Neuronal stem cell (in vitro differentiated cells): ENCODE results near the gene PLXNA4.
A peak's percentile ranks its signal among the peaks of the same experiment; 100 is the strongest.

Experiments
- DNase-seq: peaks from one replicate; pipeline ENCODE4 v3.0.0-alpha.2; 2013; ENCODE audit warnings: low spot score
- H2AFZ ChIP-seq: one replicate; pipeline ENCODE4 v1.6.1; 2013; ENCODE audit warnings: mild to moderate bottlenecking, low read length, inconsistent platforms
- H2AK5ac ChIP-seq: 2 replicates; pipeline ENCODE4 v1.6.1; 2013; ENCODE audit warnings: low read depth, mild to moderate bottlenecking, inconsistent platforms, low read length, moderate library complexity, mixed read lengths
- H2BK120ac ChIP-seq: 2 replicates; pipeline ENCODE4 v1.6.1; 2013; ENCODE audit warnings: low read depth, mild to moderate bottlenecking, inconsistent platforms, low read length, moderate library complexity, mixed read lengths
- H2BK12ac ChIP-seq: one replicate; pipeline ENCODE4 v1.6.1; 2013; ENCODE audit warnings: low read length, inconsistent platforms
- H2BK15ac ChIP-seq: 2 replicates; pipeline ENCODE4 v1.6.1; 2013; ENCODE audit warnings: mild to moderate bottlenecking, low read length, inconsistent platforms, mixed read lengths
- H2BK5ac ChIP-seq: one replicate; pipeline ENCODE4 v1.6.1; 2013; ENCODE audit warnings: inconsistent platforms, mild to moderate bottlenecking, low read length, moderate library complexity
- H3K14ac ChIP-seq: one replicate; pipeline ENCODE4 v1.6.1; 2013; ENCODE audit warnings: low read length, inconsistent platforms
- H3K18ac ChIP-seq: 2 replicates; pipeline ENCODE4 v1.6.1; 2013; ENCODE audit warnings: low read length, inconsistent platforms
- H3K23ac ChIP-seq: 2 replicates; pipeline ENCODE4 v1.6.1; 2013; ENCODE audit warnings: low read depth, mild to moderate bottlenecking, mixed read lengths, low read length, inconsistent platforms; ENCODE audit not compliant: poor library complexity
- H3K27ac ChIP-seq: replicated peaks from 3 replicates; pipeline ENCODE4 v1.5.1; 2013; ENCODE audit warnings: low read length, inconsistent platforms
- H3K27me3 ChIP-seq, 3 experiments: 2 replicates each; pipeline ENCODE4 v1.6.1; 2013; ENCODE audit warnings: low read length in 3 of 3, mild to moderate bottlenecking in 2 of 3, inconsistent platforms in 1 of 3, low read depth in 1 of 3, mixed read lengths in 1 of 3, moderate library complexity in 1 of 3; ENCODE audit not compliant: control insufficient read depth in 3 of 3, insufficient read depth in 3 of 3
- H3K36me3 ChIP-seq, 2 donors: replicated peaks in 1 of 2; 2 replicates each; pipeline ENCODE4 v1.6.1; 2013; ENCODE audit warnings: low read length in 2 of 2; ENCODE audit not compliant: control insufficient read depth in 2 of 2, insufficient read depth in 2 of 2
- H3K4ac ChIP-seq: 2 replicates; pipeline ENCODE4 v1.6.1; 2013; ENCODE audit warnings: inconsistent platforms, mild to moderate bottlenecking, low read length, moderate library complexity
- H3K4me1 ChIP-seq, 2 donors: 1 replicate in 1 of 2; 2 replicates in 1 of 2; pipeline ENCODE4 v1.6.1; 2013; ENCODE audit warnings: low read length in 2 of 2, low read depth in 1 of 2; ENCODE audit not compliant: control insufficient read depth in 2 of 2, insufficient read depth in 1 of 2
- H3K4me2 ChIP-seq: one replicate; pipeline ENCODE4 v1.6.1; 2013; ENCODE audit warnings: mild to moderate bottlenecking, low read length, inconsistent platforms; ENCODE audit not compliant: insufficient read depth, poor library complexity, severe bottlenecking
- H3K4me3 ChIP-seq, 2 donors: 2 replicates each; pipeline ENCODE4 v1.5.1; 2013; ENCODE audit warnings: low read length in 2 of 2, mild to moderate bottlenecking in 2 of 2, inconsistent platforms in 1 of 2, moderate library complexity in 1 of 2
- H3K79me1 ChIP-seq: one replicate; pipeline ENCODE4 v1.6.1; 2013; ENCODE audit warnings: low read depth, mild to moderate bottlenecking, inconsistent platforms, low read length, moderate library complexity
- H3K9ac ChIP-seq: one replicate; pipeline ENCODE4 v1.6.1; 2013; ENCODE audit warnings: mild to moderate bottlenecking, low read depth, low read length, inconsistent platforms; ENCODE audit not compliant: poor library complexity
- H3K9me3 ChIP-seq, 2 donors: replicated peaks in 1 of 2; 2 replicates each; pipeline versions ENCODE3 to v1.6.1; 2013; ENCODE audit warnings: low read length in 2 of 2, mild to moderate bottlenecking in 2 of 2, inconsistent platforms in 1 of 2, low read depth in 1 of 2, mixed read lengths in 1 of 2, moderate library complexity in 1 of 2; ENCODE audit not compliant: control insufficient read depth in 2 of 2, insufficient read depth in 1 of 2
- H4K8ac ChIP-seq: one replicate; pipeline ENCODE4 v1.6.1; 2013; ENCODE audit warnings: low read depth, mild to moderate bottlenecking, inconsistent platforms, low read length, moderate library complexity
- H4K91ac ChIP-seq: one replicate; pipeline ENCODE4 v1.6.1; 2013; ENCODE audit warnings: low read length, low read depth, mild to moderate bottlenecking, inconsistent platforms; ENCODE audit not compliant: poor library complexity
- WGBS, 2 donors: extraction: QIAGEN DNeasy Blood & Tissue Kit; methylation state at CpG; one replicate each; pipeline ENCODE4 v1.1.7; 2013; ENCODE audit warnings: missing lambda C conversion rate in 2 of 2, mixed read lengths in 1 of 2; ENCODE audit not compliant: insufficient read length in 2 of 2, insufficient replicate concordance in 1 of 2; ENCODE audit errors: extremely low coverage in 2 of 2; 5-methylcytosine and 5-hydroxymethylcytosine counted together

PLXNA4 gene

DNA sequence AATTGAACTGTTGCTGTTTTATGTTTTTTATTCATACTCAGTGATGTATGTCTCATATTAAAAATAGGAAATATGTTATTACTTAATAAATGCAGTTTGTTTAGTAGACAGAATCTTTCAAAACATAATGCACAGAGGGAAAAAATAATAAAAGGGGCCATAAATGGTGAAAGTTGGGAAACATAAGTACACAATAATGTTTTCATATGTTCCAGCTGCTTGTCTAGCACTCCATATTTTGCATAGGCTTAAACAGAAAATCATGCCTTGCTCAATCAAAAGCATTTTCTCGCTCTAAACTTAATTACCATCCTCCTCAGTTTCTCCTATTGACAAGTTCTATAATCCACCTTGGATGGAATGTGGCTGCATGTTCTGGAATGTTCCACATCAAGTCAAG is 333.2 kb downstream of the PLXNA4 start:
- H3K27ac ChIP-seq, result no peak overlapping the region

DNA sequence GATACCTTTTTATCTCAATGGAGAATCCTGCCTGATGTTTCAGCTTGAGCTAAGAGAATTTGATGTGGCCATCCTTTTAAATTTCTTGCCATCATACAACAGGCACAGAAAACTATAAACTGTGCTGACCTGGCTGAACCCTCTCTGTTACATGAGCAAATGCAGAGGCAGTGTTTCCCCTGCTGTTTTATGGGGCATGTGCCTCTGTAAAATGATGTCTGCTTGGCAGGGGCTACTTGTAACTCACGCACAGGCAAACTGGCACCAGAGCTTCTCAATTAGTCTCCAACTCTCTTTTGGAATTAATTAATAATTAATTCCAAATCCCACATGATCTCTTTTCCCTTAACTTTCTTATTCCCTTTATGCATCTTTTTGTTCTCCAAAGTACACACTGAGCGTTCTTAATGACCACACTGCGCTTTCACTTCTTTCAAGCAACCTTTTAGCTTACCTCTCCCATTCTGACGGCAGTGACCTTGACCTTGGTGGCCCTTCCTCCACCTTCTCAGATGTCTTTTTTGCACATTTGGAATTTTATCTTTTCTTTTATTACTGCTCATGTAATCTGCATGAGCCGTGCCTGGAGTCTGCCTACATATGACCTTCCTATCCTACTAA is 334.0 kb downstream of the PLXNA4 start:
- Histone ChIP-seq H3K27ac (no peak overlapping the region), H2BK120ac (no peak overlapping the region), H3K4me2 (no peak overlapping the region), H2AFZ (no peak overlapping the region), H3K23ac (no peak overlapping the region), H2BK12ac (no peak overlapping the region), H2BK5ac (no peak overlapping the region), H3K27me3 (no peaks in the 10 kb centered on the region), H4K91ac (no peak overlapping the region), H3K9ac (no peak overlapping the region), H3K18ac (no peak overlapping the region), H3K79me1 (no peaks in the 10 kb centered on the region), H3K4me3 (no peak overlapping the region), H3K9me3 (peaks cover 0 to 3% of the 10 kb centered on the region in 2 donors), H3K4ac (no peak overlapping the region), H4K8ac (no peak overlapping the region), H3K14ac (no peak overlapping the region), H3K4me1 (peaks cover 0 to 4% of the 10 kb centered on the region in 2 donors), H2AK5ac (no peak overlapping the region), H3K36me3 (no peaks in the 10 kb centered on the region), H2BK15ac (no peak overlapping the region)
- DNase-seq, result no peak
- WGBS, 2 donors, result no CpG with 5 or more reads among the region's 5 CpGs

More for the DNA sequence above, 333.2 kb downstream of the PLXNA4 start:
- Histone ChIP-seq H3K79me1 (no peaks in the 10 kb centered on the region), H4K8ac (no peak overlapping the region), H3K9me3 (peaks cover 0 to 3% of the 10 kb centered on the region in 2 donors), H3K27me3 (no peaks in the 10 kb centered on the region), H3K4me3 (no peak overlapping the region), H3K4me2 (no peak overlapping the region), H2AK5ac (no peak overlapping the region), H2BK15ac (no peak overlapping the region), H2BK12ac (no peak overlapping the region), H3K18ac (no peak overlapping the region), H3K4me1 (peaks cover 0 to 4% of the 10 kb centered on the region in 2 donors), H3K23ac (no peak overlapping the region), H3K9ac (no peak overlapping the region), H4K91ac (no peak overlapping the region), H2BK5ac (no peak overlapping the region), H3K14ac (no peak overlapping the region), H2AFZ (no peak overlapping the region), H3K4ac (no peak overlapping the region), H2BK120ac (no peak overlapping the region), H3K36me3 (no peaks in the 10 kb centered on the region)
- no peak for DNase-seq
- no CpG with 5 or more reads among the region's 1 CpG for WGBS, 2 donors

DNA sequence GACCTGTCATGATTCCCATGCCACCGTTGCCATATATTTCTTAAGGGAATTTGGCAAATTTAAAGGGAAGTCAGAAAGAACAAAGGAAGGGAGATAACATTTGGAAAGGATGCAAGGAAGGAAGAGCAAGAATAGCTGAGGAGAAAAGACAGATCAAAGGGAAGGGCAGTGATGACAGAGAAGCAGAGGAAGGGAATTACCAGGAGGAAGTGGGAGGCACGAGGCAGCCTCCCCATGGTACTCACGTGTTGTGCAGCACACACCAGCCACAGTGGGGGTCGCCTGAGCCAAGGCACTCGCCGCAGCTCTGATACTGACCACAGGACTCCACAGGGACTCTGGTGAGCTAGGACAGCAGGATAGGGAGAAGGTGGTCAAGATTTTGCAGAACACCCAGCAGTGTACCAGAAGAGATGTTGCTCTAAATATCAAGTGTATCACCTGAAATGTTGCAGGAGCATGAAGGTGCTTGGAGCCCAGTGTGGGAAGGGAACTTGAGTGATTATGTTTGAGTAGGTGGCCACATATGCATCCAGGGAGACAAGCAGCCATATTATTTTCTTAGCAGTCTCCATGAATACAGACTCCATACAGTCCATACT is 335.3 kb downstream of the PLXNA4 start:
- H3K27me3 ChIP-seq, result no peaks in the 10 kb centered on the region
- no peak overlapping the region for H4K8ac ChIP-seq
- H4K91ac ChIP-seq, result no peak overlapping the region
- H3K36me3 ChIP-seq, result no peaks in the 10 kb centered on the region
- no peak overlapping the region for H2BK12ac ChIP-seq
- no peak overlapping the region for H3K14ac ChIP-seq
- H2AK5ac ChIP-seq, result no peak overlapping the region
- H3K27ac ChIP-seq, result no peak overlapping the region
- H3K4me1 ChIP-seq, result peaks cover 0 to 4% of the 10 kb centered on the region in 2 donors
- no peak overlapping the region for H3K23ac ChIP-seq
- H2AFZ ChIP-seq, result no peak overlapping the region
- H2BK15ac ChIP-seq, result no peak overlapping the region
- no peak overlapping the region for H3K4me2 ChIP-seq
- WGBS, 2 donors, result no CpG with 5 or more reads among the region's 6 CpGs
- DNase-seq, result no peak
- H2BK5ac ChIP-seq, result no peak overlapping the region
- H3K18ac ChIP-seq, result peak overlapping the region; percentile 62
- H3K9ac ChIP-seq, result no peak overlapping the region
- no peaks in the 10 kb centered on the region for H3K79me1 ChIP-seq
- H2BK120ac ChIP-seq, result no peak overlapping the region
- no peak overlapping the region for H3K4ac ChIP-seq
- no peak overlapping the region for H3K4me3 ChIP-seq
- peaks cover 0 to 3% of the 10 kb centered on the region in 2 donors for H3K9me3 ChIP-seq

DNA sequence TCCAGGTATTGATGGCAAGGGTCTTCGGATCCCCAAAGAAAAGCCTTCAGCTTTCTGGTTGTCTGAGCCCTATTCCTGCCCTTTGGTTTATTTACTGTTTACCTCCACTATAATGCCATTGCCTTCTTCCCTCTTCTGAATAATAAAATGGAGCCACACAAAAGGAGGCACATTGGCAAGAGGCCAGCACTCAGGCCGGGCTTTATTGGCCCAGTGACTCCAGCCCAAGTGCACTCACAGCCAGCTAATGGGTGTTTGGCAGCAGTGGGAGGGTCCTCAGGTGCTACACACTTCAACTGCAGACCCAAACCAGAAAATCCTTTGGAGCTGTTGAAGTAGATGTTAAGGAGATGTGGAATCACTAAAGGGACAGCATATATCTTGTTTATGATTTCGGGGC is 336.0 kb downstream of the PLXNA4 start:
- Histone ChIP-seq H3K4me2 (no peak overlapping the region), H3K9ac (no peak overlapping the region), H3K27ac (no peak overlapping the region), H2BK15ac (no peak overlapping the region), H3K36me3 (no peaks in the 10 kb centered on the region), H3K27me3 (no peaks in the 10 kb centered on the region), H2AK5ac (no peak overlapping the region), H3K4ac (no peak overlapping the region), H3K18ac (no peak overlapping the region), H2BK12ac (no peak overlapping the region), H3K14ac (no peak overlapping the region), H3K9me3 (peaks cover 0 to 1% of the 10 kb centered on the region in 2 donors), H3K4me3 (no peak overlapping the region), H2BK5ac (no peak overlapping the region), H2BK120ac (no peak overlapping the region), H4K91ac (no peak overlapping the region), H3K23ac (no peak overlapping the region), H2AFZ (no peak overlapping the region), H3K79me1 (no peaks in the 10 kb centered on the region), H3K4me1 (peaks cover 0 to 3% of the 10 kb centered on the region in 2 donors), H4K8ac (no peak overlapping the region)
- no peak for DNase-seq
- WGBS, 2 donors, result no CpG with 5 or more reads among the region's 3 CpGs
